Cardiac fibroblast (primary cell): ENCODE measurements around the gene MGAT5B.

Experiments
- DNase-seq, 2 donors: peaks; one replicate each; pipeline versions ENCODE4 v3.0.0 to v3.0.0-alpha.2; 2010; ENCODE audit warnings: low read depth in 2 of 2
- H3K4me3 ChIP-seq, 2 donors: replicated peaks in 1 of 2; 1 replicate in 1 of 2; 2 replicates in 1 of 2; pipeline ENCODE4 v1.5.1; 2011; ENCODE audit warnings: low read depth in 2 of 2, low read length in 2 of 2, mild to moderate bottlenecking in 2 of 2, moderate library complexity in 1 of 2
- TF ChIP-seq, protein P1 (sequence below): IDR thresholded peaks from one replicate; pipeline ENCODE4 v1.5.1; 2011; ENCODE audit warnings: low read depth, mild to moderate bottlenecking, low read length, inconsistent platforms

Gene MGAT5B

DNA sequence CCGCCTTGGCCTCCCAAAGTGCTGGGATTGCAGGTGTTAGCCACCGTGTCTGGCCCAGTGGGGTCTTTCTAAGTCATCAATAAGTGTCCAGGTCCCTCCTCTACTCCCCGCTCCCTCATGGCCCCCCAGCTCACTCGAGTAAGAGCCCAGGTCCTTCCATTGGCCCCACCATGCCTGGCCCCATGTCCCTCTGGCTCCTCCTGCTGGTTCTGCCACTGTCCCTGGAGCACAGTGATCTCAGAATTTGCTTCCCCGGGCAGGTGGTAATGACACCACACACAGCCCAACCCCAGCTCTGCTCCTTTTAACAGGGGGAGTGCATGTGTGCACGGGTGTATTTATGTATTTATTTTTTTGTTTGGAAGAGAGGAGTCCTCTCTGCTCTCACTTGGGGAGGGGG lies 19.6 kb downstream of the MGAT5B start:
- H3K4me3 ChIP-seq = no peak overlapping the region
- no peak for DNase-seq
- TF ChIP-seq, protein P1, sequence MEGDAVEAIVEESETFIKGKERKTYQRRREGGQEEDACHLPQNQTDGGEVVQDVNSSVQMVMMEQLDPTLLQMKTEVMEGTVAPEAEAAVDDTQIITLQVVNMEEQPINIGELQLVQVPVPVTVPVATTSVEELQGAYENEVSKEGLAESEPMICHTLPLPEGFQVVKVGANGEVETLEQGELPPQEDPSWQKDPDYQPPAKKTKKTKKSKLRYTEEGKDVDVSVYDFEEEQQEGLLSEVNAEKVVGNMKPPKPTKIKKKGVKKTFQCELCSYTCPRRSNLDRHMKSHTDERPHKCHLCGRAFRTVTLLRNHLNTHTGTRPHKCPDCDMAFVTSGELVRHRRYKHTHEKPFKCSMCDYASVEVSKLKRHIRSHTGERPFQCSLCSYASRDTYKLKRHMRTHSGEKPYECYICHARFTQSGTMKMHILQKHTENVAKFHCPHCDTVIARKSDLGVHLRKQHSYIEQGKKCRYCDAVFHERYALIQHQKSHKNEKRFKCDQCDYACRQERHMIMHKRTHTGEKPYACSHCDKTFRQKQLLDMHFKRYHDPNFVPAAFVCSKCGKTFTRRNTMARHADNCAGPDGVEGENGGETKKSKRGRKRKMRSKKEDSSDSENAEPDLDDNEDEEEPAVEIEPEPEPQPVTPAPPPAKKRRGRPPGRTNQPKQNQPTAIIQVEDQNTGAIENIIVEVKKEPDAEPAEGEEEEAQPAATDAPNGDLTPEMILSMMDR = peak; percentile 4

- no peak overlapping the region for H3K4me3 ChIP-seq
- TF ChIP-seq, protein P1 = no peak
- no peak for DNase-seq
Observed at GRCh38 chr17:76888661-76889060, 20.5 kb downstream of the MGAT5B start.

- H3K4me3 ChIP-seq = no peak overlapping the region
- TF ChIP-seq, protein P1 = no peak
- DNase-seq = no peak
Observed at GRCh38 chr17:76889323-76889722, 21.1 kb downstream of the MGAT5B start.

GRCh38 chr17:76892329-76892728 lies 24.1 kb downstream of the MGAT5B start:
- TF ChIP-seq, protein P1 = no peak
- DNase-seq = no peak
- no peak overlapping the region for H3K4me3 ChIP-seq

DNA sequence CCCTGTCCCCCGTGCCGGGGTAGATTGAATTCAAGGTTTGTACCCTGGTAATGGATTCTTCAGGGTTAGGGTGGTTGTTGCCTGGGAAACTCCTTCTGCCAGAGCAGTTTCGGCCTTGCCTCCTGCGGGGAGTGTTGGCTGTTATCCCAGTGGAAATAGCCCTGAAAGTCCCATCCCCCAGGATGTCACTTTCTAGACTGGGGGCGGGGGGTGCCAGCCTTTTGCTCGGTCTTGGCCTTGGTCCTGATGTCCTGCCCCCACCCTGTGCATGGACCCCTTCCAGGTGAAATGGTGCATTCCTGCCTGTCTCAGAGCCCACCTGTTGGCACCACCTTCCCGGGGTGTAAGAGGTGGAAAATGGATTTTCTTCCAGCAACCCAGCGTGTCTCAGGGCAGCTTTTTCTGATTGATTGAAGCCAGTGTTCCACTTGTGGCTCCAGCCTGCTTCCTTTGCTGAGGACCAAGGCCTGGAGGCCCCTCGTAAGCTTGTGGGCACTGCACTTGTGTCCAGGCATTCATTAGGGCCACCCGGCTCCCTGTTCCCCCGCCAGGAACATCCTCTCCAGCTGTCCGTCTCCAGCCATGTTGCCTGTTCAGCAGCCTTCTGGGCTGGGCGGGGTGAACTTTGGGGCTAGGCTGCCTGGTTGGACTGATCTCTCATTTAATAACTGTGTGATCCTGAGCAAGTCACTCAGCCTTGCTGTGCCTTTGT lies 25.6 kb downstream of the MGAT5B start:
- H3K4me3 ChIP-seq = no peak overlapping the region
- DNase-seq = no peak
- TF ChIP-seq, protein P1 = no peak

- H3K4me3 ChIP-seq = no peak overlapping the region
- DNase-seq = no peak
- TF ChIP-seq, protein P1 = no peak
Observed at GRCh38 chr17:76894842-76895241, 26.6 kb downstream of the MGAT5B start.

GRCh38 chr17:76897023-76897422 lies 28.8 kb downstream of the MGAT5B start:
- DNase-seq = no peak
- TF ChIP-seq, protein P1 = no peak
- H3K4me3 ChIP-seq = no peak overlapping the region
